ENCODE measurements around the gene COPZ2.
"Not testable (repeated sequence)": the region's sequence is repeated elsewhere in the genome, so short reads cannot be mapped to it uniquely, and the experiment has no call there.

COPZ2 gene

GRCh38 chr17:48027322-48027981 is 10.1 kb downstream of the COPZ2 start:
- no peak for DNase-seq

GRCh38 chr17:48026502-48027321 is 10.9 kb downstream of the COPZ2 start:
- DNase-seq = peak in 1 of 2 experiments; percentile 71

- no peak for DNase-seq
These were observed 11.6 kb downstream of the COPZ2 start for GRCh38 chr17:48025904-48026501.

- DNase-seq = peak; percentile 92 to 97
These were observed 12.3 kb downstream of the COPZ2 start for GRCh38 chr17:48025040-48025903.

GRCh38 chr17:48024149-48025039 is 13.2 kb downstream of the COPZ2 start:
- no peak for DNase-seq

GRCh38 chr17:48023400-48024148 is 14.0 kb downstream of the COPZ2 start:
- DNase-seq = no peak

- no peak for DNase-seq
These were observed 14.7 kb downstream of the COPZ2 start for GRCh38 chr17:48022901-48023300.

- no peak for DNase-seq
These were observed 15.7 kb downstream of the COPZ2 start for GRCh38 chr17:48021934-48022333.

- not testable (repeated sequence) for DNase-seq
These were observed 19.8 kb downstream of the COPZ2 start for GRCh38 chr17:48017817-48018158.

- no peak for DNase-seq
These were observed 21.5 kb downstream of the COPZ2 start for GRCh38 chr17:48016112-48016511.

GRCh38 chr17:48014595-48015111 is 22.9 kb downstream of the COPZ2 start:
- DNase-seq = no peak

- no peak for DNase-seq
These were observed 23.6 kb downstream of the COPZ2 start for GRCh38 chr17:48013876-48014594.

- no peak for DNase-seq
These were observed 24.9 kb downstream of the COPZ2 start for GRCh38 chr17:48012654-48013053.

GRCh38 chr17:48012151-48012520 is 25.5 kb downstream of the COPZ2 start:
- no peak for DNase-seq

GRCh38 chr17:48011405-48012150 is 26.0 kb downstream of the COPZ2 start:
- DNase-seq = no peak

- no peak for DNase-seq
These were observed 27.4 kb downstream of the COPZ2 start for GRCh38 chr17:48010193-48010592.

- no peak for DNase-seq
These were observed 30.5 kb downstream of the COPZ2 start for GRCh38 chr17:48006936-48007709.

GRCh38 chr17:48004983-48005382 is 32.6 kb downstream of the COPZ2 start:
- DNase-seq = no peak
